Measurements from ENCODE around the gene SASH1. TPM values are rescaled to one million over a fixed set of nuclear protein-coding genes. Genes with fewer than 3 reads are reported as not detected.

The SASH1 gene
- total RNA-seq, 1 experiment from 2014 or later, result 11.7 TPM

DNA sequence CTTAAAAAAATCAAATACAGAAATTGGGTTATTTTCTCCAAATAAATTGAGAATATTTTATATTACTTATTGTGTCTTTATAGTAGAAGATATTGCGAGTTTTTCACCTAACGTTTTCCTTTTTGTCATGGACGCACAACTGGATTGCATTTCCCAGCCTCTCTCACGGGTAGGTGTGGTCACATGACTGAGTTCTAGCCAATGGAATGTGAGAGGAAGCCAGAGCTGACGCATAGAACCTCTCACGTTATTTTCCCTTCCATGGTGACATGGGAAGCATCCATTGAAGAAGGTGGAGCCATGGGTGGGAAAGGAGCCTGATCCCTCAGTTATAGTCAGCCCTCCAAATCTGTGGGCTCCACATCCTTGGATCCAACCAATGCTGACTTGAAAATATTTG is 248.2 kb downstream of the SASH1 start:
- BruUV-seq (replicated peaks), result no TSS peak
- ChIA-PET RAD21 (ENCODE audit: low non-redundant PET in 1 of 2, low total read pairs in 2 of 2, uncharacterized antibody in 2 of 2, unreplicated experiment in 2 of 2) (no interaction called here), POLR2A (no interaction called here), CTCF (no interaction called here)
- intact Hi-C loops (cut with micrococcal nuclease), result no loop called here
- ATAC-seq, result no peak
- no peaks in the 10 kb centered on the region for H3K9me2 ChIP-seq (ENCODE audit: insufficient read depth)
- no peaks in the 10 kb centered on the region for H4K20me1 ChIP-seq (ENCODE audit: insufficient read depth)
- H3K36me3 ChIP-seq (ENCODE audit: control insufficient read depth in 1 of 2, insufficient read depth in 2 of 2, low read length in 2 of 2), result no peaks in the 10 kb centered on the region
- H3K9ac ChIP-seq (ENCODE audit: low read length), result no peak overlapping the region
- TF ChIP-seq EZH2phosphoT487 (IDR thresholded peaks at IDR 0.05; ENCODE audit: borderline replicate concordance), result no peak
- TF ChIP-seq JUND (IDR thresholded peaks at IDR 0.05), result no peak
- no peak for TF ChIP-seq ATF3 (IDR thresholded peaks at IDR 0.05)
- TF ChIP-seq ZFX (IDR thresholded peaks at IDR 0.05), result no peak
- TF ChIP-seq, protein P1, sequence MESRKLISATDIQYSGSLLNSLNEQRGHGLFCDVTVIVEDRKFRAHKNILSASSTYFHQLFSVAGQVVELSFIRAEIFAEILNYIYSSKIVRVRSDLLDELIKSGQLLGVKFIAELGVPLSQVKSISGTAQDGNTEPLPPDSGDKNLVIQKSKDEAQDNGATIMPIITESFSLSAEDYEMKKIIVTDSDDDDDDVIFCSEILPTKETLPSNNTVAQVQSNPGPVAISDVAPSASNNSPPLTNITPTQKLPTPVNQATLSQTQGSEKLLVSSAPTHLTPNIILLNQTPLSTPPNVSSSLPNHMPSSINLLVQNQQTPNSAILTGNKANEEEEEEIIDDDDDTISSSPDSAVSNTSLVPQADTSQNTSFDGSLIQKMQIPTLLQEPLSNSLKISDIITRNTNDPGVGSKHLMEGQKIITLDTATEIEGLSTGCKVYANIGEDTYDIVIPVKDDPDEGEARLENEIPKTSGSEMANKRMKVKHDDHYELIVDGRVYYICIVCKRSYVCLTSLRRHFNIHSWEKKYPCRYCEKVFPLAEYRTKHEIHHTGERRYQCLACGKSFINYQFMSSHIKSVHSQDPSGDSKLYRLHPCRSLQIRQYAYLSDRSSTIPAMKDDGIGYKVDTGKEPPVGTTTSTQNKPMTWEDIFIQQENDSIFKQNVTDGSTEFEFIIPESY (IDR thresholded peaks at IDR 0.05; ENCODE audit: extremely low read depth, insufficient replicate concordance, low read length), result no peak
- TF ChIP-seq EGR1 (IDR thresholded peaks at IDR 0.05; ENCODE audit: low read depth), result no peak
- no peak for TF ChIP-seq YY1 (IDR thresholded peaks at IDR 0.05; ENCODE audit: extremely low read depth, insufficient replicate concordance, low read depth, low read length)
- no peak for TF ChIP-seq SP1 (IDR thresholded peaks at IDR 0.05; ENCODE audit: low read depth)
- TF ChIP-seq POLR2AphosphoS5 (IDR thresholded peaks at IDR 0.05; ENCODE audit: low read depth, low read length), result no peak
- no peak for TF ChIP-seq TCF7L2 (IDR thresholded peaks at IDR 0.05; ENCODE audit: borderline replicate concordance, extremely low read depth, insufficient read depth, insufficient read length)
- TF ChIP-seq ELF1 (IDR thresholded peaks at IDR 0.05; ENCODE audit: borderline replicate concordance, low read depth), result no peak
- TF ChIP-seq REST (IDR thresholded peaks at IDR 0.05; ENCODE audit: low read depth), result no peak
- no peak for TF ChIP-seq ZNF274 (IDR thresholded peaks at IDR 0.05; ENCODE audit: low read depth, low read length)
- no peak for TF ChIP-seq EZH2 (IDR thresholded peaks at IDR 0.05)
- TF ChIP-seq CTCF (IDR thresholded peaks at IDR 0.05 in 2 of 3, conservative IDR thresholded peaks at IDR 0.05 in 1 of 3; ENCODE audit: borderline replicate concordance in 1 of 3, insufficient read depth in 1 of 3, low read depth in 2 of 3, low read length in 2 of 3), result no peak
- DNase-seq (ENCODE audit: low read depth, low spot score), result no peak
- H2AFZ ChIP-seq (ENCODE audit: low read depth, low read length, poor library complexity, severe bottlenecking), result no peak overlapping the region
- no peak overlapping the region for H3K4me3 ChIP-seq (replicated peaks in 1 of 2; ENCODE audit: low read depth in 1 of 2, low read length in 2 of 2)
- H3K4me1 ChIP-seq (ENCODE audit: control insufficient read depth in 1 of 2, insufficient read depth in 2 of 2, low read length in 2 of 2), result peaks cover 0 to 6% of the 10 kb centered on the region in 2 experiments; a peak in 2 of 4 replicates
- no peak overlapping the region for H3K4me2 ChIP-seq (ENCODE audit: low read length)
- H3K27ac ChIP-seq (ENCODE audit: low read depth, low read length), result no peak overlapping the region
- H3K9me3 ChIP-seq (ENCODE audit: control insufficient read depth in 1 of 2, insufficient read depth in 1 of 2, low read depth in 1 of 2, low read length in 2 of 2), result no peaks in the 10 kb centered on the region
- H3K79me2 ChIP-seq (ENCODE audit: insufficient read depth, low read length), result no peaks in the 10 kb centered on the region
- H3K27me3 ChIP-seq (ENCODE audit: insufficient read depth, low read length), result no peaks in the 10 kb centered on the region
